Tibial nerve (tissue), 4 donors: ENCODE measurements around the gene PSG1.
"Not testable (repeated sequence)": the region's sequence is repeated elsewhere in the genome, so short reads cannot be mapped to it uniquely, and the experiment has no call there.

Source experiments
- CTCF ChIP-seq, 5 experiments: fragments of 200-600 bp in 3 of 5; fragments of 450-650 bp in 2 of 5; sonication (generic) in 3 of 5; IDR thresholded peaks; one replicate each; pipeline ENCODE4 v1.5.1; 2016 to 2019; ENCODE audit warnings: antibody characterized with exemption in 5 of 5, mild to moderate bottlenecking in 3 of 5, moderate library complexity in 2 of 5
- EP300 ChIP-seq, 2 donors: sonication (generic); formaldehyde crosslinking; IDR thresholded peaks; one replicate each; pipeline ENCODE4 v1.6.1; 2017; ENCODE audit warnings: antibody characterized with exemption in 2 of 2, mild to moderate bottlenecking in 1 of 2
- POLR2A ChIP-seq, 2 donors: fragments of 450-650 bp; IDR thresholded peaks; one replicate each; pipeline ENCODE4 v1.6.1; 2017; ENCODE audit warnings: antibody characterized with exemption in 2 of 2, mild to moderate bottlenecking in 2 of 2, moderate library complexity in 2 of 2

GRCh38 chr19:42906162-42906561 lies 26.6 kb upstream of the PSG1 start:
- not testable (repeated sequence) for TF ChIP-seq CTCF, POLR2A, EP300 (IDR thresholded peaks at IDR 0.05)
